Activated naive CD8-positive, alpha-beta T cell (primary cell): ENCODE results near the gene KLHDC4.

Source experiments
- H3K27ac Mint-ChIP-seq: one replicate; pipeline ENCODE4 v1.8.0; 2021; ENCODE audit warnings: mixed read lengths
- H3K27me3 Mint-ChIP-seq: one replicate; pipeline ENCODE4 v1.8.0; 2021; ENCODE audit warnings: mixed read lengths
- H3K36me3 Mint-ChIP-seq: one replicate; pipeline ENCODE4 v1.8.0; 2021; ENCODE audit warnings: mixed read lengths
- H3K4me1 Mint-ChIP-seq: one replicate; pipeline ENCODE4 v1.8.0; 2021; ENCODE audit warnings: low read depth, mixed read lengths
- H3K4me3 Mint-ChIP-seq: one replicate; pipeline ENCODE4 v1.8.0; 2021; ENCODE audit warnings: mild to moderate bottlenecking, mixed read lengths
- H3K9me3 Mint-ChIP-seq: one replicate; pipeline ENCODE4 v1.8.0; 2021; ENCODE audit warnings: low read depth, mixed read lengths

KLHDC4 gene

GRCh38 chr16:87706278-87707000, 59.3 kb downstream of the KLHDC4 start:
- Mint-ChIP-seq H3K4me3 (no peak overlapping the region), H3K27me3 (no peaks in the 10 kb centered on the region), H3K9me3 (no peaks in the 10 kb centered on the region), H3K36me3 (no peaks in the 10 kb centered on the region), H3K27ac (no peak overlapping the region), H3K4me1 (peaks cover 25% of the 10 kb centered on the region)

GRCh38 chr16:87705771-87706277, 60.0 kb downstream of the KLHDC4 start:
- H3K4me1 Mint-ChIP-seq: peaks cover 30% of the 10 kb centered on the region
- no peaks in the 10 kb centered on the region for H3K27me3 Mint-ChIP-seq
- no peaks in the 10 kb centered on the region for H3K9me3 Mint-ChIP-seq
- no peak overlapping the region for H3K27ac Mint-ChIP-seq
- no peak overlapping the region for H3K4me3 Mint-ChIP-seq
- H3K36me3 Mint-ChIP-seq: no peaks in the 10 kb centered on the region

- Mint-ChIP-seq H3K4me3 (no peak overlapping the region), H3K36me3 (no peaks in the 10 kb centered on the region), H3K9me3 (no peaks in the 10 kb centered on the region), H3K27me3 (no peaks in the 10 kb centered on the region), H3K27ac (no peak overlapping the region), H3K4me1 (peaks cover 30% of the 10 kb centered on the region)
Observed at GRCh38 chr16:87704754-87705353, 60.9 kb downstream of the KLHDC4 start.

GRCh38 chr16:87703835-87704375, 61.9 kb downstream of the KLHDC4 start:
- Mint-ChIP-seq H3K9me3 (no peaks in the 10 kb centered on the region), H3K27ac (no peak overlapping the region), H3K4me3 (peak overlapping the region; percentile 47), H3K4me1 (peaks cover 30% of the 10 kb centered on the region), H3K36me3 (no peaks in the 10 kb centered on the region), H3K27me3 (no peaks in the 10 kb centered on the region)

- Mint-ChIP-seq H3K4me3 (peak overlapping the region; percentile 49), H3K9me3 (no peaks in the 10 kb centered on the region), H3K27ac (no peak overlapping the region), H3K27me3 (no peaks in the 10 kb centered on the region), H3K36me3 (no peaks in the 10 kb centered on the region), H3K4me1 (peaks cover 30% of the 10 kb centered on the region)
Observed at GRCh38 chr16:87703071-87703470, 62.7 kb downstream of the KLHDC4 start.

GRCh38 chr16:87702325-87702811, 63.4 kb downstream of the KLHDC4 start:
- Mint-ChIP-seq H3K4me3 (peak overlapping the region; percentile 49), H3K27me3 (no peaks in the 10 kb centered on the region), H3K27ac (peak overlapping the region; percentile 41), H3K36me3 (no peaks in the 10 kb centered on the region), H3K9me3 (no peaks in the 10 kb centered on the region), H3K4me1 (peaks cover 30% of the 10 kb centered on the region)

GRCh38 chr16:87701505-87701921, 64.3 kb downstream of the KLHDC4 start:
- Mint-ChIP-seq H3K27ac (peak overlapping the region; percentile 22), H3K27me3 (no peaks in the 10 kb centered on the region), H3K36me3 (no peaks in the 10 kb centered on the region), H3K4me1 (peaks cover 30% of the 10 kb centered on the region), H3K9me3 (no peaks in the 10 kb centered on the region), H3K4me3 (no peak overlapping the region)

- Mint-ChIP-seq H3K4me1 (peaks cover 30% of the 10 kb centered on the region), H3K4me3 (no peak overlapping the region), H3K27ac (peak overlapping the region; percentile 22), H3K27me3 (no peaks in the 10 kb centered on the region), H3K36me3 (no peaks in the 10 kb centered on the region), H3K9me3 (no peaks in the 10 kb centered on the region)
Observed at GRCh38 chr16:87701078-87701460, 64.7 kb downstream of the KLHDC4 start.

- peak overlapping the region; percentile 82 for H3K27ac Mint-ChIP-seq
- no peaks in the 10 kb centered on the region for H3K36me3 Mint-ChIP-seq
- H3K4me1 Mint-ChIP-seq: peaks cover 30% of the 10 kb centered on the region
- no peaks in the 10 kb centered on the region for H3K9me3 Mint-ChIP-seq
- H3K4me3 Mint-ChIP-seq: no peak overlapping the region
- no peaks in the 10 kb centered on the region for H3K27me3 Mint-ChIP-seq
Observed at GRCh38 chr16:87700406-87701077, 65.2 kb downstream of the KLHDC4 start.

GRCh38 chr16:87698676-87699199, 67.0 kb downstream of the KLHDC4 start:
- peak overlapping the region; percentile 28 for H3K27ac Mint-ChIP-seq
- no peak overlapping the region for H3K4me3 Mint-ChIP-seq
- H3K27me3 Mint-ChIP-seq: no peaks in the 10 kb centered on the region
- no peaks in the 10 kb centered on the region for H3K36me3 Mint-ChIP-seq
- H3K4me1 Mint-ChIP-seq: peaks cover 26% of the 10 kb centered on the region
- no peaks in the 10 kb centered on the region for H3K9me3 Mint-ChIP-seq

GRCh38 chr16:87698241-87698640, 67.5 kb downstream of the KLHDC4 start:
- no peaks in the 10 kb centered on the region for H3K9me3 Mint-ChIP-seq
- peak overlapping the region; percentile 29 for H3K27ac Mint-ChIP-seq
- H3K36me3 Mint-ChIP-seq: no peaks in the 10 kb centered on the region
- no peaks in the 10 kb centered on the region for H3K27me3 Mint-ChIP-seq
- no peak overlapping the region for H3K4me3 Mint-ChIP-seq
- peaks cover 21% of the 10 kb centered on the region for H3K4me1 Mint-ChIP-seq

GRCh38 chr16:87697792-87698191, 68.0 kb downstream of the KLHDC4 start:
- Mint-ChIP-seq H3K4me3 (no peak overlapping the region), H3K27ac (no peak overlapping the region), H3K27me3 (no peaks in the 10 kb centered on the region), H3K36me3 (no peaks in the 10 kb centered on the region), H3K4me1 (peaks cover 17% of the 10 kb centered on the region), H3K9me3 (no peaks in the 10 kb centered on the region)

- H3K27me3 Mint-ChIP-seq: no peaks in the 10 kb centered on the region
- no peaks in the 10 kb centered on the region for H3K36me3 Mint-ChIP-seq
- H3K4me3 Mint-ChIP-seq: no peak overlapping the region
- no peaks in the 10 kb centered on the region for H3K9me3 Mint-ChIP-seq
- H3K27ac Mint-ChIP-seq: no peak overlapping the region
- peaks cover 12% of the 10 kb centered on the region for H3K4me1 Mint-ChIP-seq
Observed at GRCh38 chr16:87697256-87697655, 68.5 kb downstream of the KLHDC4 start.

- H3K4me3 Mint-ChIP-seq: no peak overlapping the region
- H3K27me3 Mint-ChIP-seq: no peaks in the 10 kb centered on the region
- no peaks in the 10 kb centered on the region for H3K9me3 Mint-ChIP-seq
- H3K36me3 Mint-ChIP-seq: no peaks in the 10 kb centered on the region
- H3K4me1 Mint-ChIP-seq: peaks cover 8% of the 10 kb centered on the region
- no peak overlapping the region for H3K27ac Mint-ChIP-seq
Observed at GRCh38 chr16:87696726-87697125, 69.1 kb downstream of the KLHDC4 start.

- H3K27ac Mint-ChIP-seq: no peak overlapping the region
- no peaks in the 10 kb centered on the region for H3K4me1 Mint-ChIP-seq
- no peak overlapping the region for H3K4me3 Mint-ChIP-seq
- no peaks in the 10 kb centered on the region for H3K27me3 Mint-ChIP-seq
- H3K36me3 Mint-ChIP-seq: no peaks in the 10 kb centered on the region
- no peaks in the 10 kb centered on the region for H3K9me3 Mint-ChIP-seq
Observed at GRCh38 chr16:87695534-87695933, 70.3 kb downstream of the KLHDC4 start.
